ENCODE results near the gene CDH4.

The CDH4 gene

DNA sequence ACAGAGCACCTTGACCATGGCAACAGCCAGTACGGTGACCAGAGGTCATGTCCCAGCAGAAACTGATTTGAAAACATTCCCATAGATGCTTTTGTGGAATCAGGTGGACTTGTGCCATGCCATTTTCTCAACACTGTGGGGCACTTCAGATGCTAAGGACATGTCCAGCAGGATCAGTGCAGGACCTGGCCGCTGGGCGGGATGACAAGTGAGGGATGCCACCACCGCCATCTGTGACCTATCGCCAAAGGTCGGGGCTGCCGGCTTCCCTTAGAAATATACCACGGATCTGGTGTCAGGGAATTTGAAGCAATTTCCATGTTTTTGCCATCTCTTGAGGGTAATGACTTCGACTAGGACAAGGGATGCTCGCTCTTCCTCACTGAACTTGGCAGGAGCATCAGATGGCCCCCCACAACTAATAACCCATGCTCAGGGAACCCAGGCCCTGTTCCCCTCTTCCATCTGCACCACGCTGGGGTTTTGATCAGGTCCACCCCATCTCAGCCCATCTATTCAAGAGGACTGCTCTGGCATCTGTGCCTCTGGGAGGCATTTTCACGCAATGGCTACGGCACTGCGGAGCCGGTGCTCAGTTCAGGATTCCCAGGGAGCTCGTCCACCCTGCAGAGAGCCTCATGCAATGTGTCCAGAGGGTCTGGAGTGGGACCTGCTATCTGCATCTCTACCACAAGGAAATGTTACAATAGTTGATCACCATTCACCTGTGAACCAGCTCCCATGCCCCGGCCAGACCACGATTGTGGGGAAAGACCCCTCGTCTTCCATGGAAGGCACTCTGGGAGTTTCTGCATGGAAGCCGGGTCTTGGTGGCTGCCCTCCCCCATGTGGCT lies 511.1 kb downstream of the CDH4 start:
- no peak for DNase-seq

- DNase-seq = no peak
These were observed 511.8 kb downstream of the CDH4 start for GRCh38 chr20:61763740-61764400.

DNA sequence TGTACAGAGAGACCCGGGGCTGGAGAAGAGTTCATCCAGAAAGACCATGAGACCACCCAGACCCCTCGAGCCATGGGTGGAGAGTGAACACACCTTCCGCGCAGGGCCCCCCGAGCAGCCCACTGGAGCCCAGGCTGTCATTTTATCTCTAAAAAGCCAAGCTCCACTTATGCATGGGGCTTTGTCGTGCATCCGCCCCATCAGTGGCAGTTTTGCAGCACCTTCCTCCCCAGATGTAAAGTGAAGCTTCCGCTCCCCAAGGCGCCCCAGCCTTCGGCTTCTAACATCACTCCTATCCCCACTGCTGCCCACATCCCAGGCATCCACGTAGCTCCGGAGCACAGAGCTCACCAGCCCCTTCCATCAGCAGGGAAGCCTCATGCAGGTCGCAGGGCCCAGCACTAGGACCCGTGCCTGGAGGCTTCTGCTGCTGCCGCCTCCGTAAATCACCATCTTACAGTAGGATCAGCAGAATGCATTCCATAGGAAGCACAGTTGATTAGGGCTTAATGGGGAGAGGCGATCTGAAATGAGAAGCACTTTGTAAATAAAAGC lies 512.5 kb downstream of the CDH4 start:
- no peak for DNase-seq

DNA sequence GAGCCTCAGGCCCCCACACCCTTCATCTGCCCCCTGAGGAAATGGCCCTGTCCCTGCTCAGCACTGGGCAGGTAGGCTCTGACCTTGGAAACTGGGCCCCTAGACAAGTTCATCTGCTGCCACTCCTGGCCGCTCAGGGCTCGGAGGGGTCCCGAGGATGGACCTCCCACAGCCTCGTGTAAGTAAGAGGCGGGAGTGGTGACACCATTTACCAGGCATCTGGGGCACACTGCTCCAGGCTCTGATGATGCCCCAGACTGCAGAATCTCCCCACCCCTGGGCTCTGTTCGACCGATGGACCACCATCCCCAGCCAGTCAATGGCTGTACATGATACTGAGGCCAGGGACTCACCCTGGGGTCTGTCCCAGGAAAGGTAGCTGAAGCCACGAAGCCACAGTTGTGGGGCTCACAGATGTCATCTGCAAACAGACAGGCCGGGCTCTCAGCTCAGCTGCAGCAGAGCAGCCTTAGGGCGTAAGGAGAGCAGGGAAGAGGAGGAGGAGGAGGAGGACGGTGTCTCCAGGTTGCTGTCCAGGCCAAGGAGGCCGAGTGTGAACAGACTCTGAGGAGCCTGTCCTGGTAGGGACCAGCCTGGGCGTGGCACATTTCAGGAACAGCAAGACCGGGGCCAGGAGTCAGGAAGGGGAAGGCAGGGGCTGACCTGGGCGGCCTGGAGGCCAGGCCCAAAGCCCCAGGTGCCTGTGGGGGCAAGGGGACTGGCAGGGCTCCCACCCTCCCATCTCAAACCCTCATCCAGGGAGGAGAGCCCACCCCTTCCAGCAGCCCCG lies 513.2 kb downstream of the CDH4 start:
- no peak for DNase-seq

- no peak for DNase-seq
These were observed 514.0 kb downstream of the CDH4 start for GRCh38 chr20:61765871-61766654.

GRCh38 chr20:61766921-61767610 lies 515.0 kb downstream of the CDH4 start:
- no peak for DNase-seq

- no peak for DNase-seq
These were observed 515.9 kb downstream of the CDH4 start for GRCh38 chr20:61767761-61768494.

- DNase-seq = no peak
These were observed 516.7 kb downstream of the CDH4 start for GRCh38 chr20:61768571-61769285.

DNA sequence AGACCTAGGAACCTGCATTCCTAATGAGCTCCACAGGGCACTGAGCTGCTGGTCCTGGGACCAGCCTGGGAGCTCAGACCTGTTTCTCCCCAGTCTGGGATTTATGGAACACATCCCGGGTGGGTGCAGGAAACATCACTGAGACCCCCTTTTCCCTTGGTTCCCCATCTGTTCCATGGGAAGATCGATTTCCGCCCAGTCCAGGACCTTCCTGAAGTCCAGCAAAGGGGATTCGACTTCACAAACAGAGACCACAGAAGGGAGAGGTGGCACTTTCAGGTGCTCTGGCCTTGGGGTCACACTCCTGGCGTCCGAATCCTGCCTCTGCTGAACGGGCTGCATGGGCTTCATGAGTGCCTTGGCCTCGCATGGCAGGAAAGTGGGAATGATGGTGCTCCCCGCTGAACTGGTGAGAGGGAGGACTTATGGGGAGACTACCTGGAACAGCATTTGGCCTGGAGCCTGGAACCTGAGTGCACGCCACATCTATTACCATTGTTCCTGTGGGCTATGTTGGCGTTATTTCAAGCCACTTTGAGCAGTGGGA lies 517.3 kb downstream of the CDH4 start:
- DNase-seq = no peak

DNA sequence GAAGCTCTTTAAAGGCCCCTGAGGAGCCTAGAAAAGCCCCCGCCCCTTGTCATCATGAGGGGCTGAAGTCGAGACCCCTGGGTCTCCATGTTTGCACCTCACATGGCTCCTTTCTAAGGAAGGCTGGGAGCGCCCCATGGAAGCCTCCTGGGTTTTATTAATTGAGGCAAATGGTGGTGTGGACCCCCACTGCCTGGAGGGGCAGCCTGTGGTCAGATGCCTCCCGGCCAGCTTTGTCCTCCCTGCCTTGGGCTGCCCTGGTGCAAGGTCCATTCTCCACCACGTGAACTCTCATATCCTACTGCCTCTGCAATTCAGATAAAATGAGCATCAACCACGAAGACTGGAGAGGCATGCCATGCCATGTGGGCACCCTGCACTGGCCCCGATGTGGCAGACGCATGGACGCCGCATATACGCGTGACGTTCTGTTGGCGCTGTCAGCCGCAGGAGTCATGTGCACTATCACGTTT lies 518.1 kb downstream of the CDH4 start:
- no peak for DNase-seq

DNA sequence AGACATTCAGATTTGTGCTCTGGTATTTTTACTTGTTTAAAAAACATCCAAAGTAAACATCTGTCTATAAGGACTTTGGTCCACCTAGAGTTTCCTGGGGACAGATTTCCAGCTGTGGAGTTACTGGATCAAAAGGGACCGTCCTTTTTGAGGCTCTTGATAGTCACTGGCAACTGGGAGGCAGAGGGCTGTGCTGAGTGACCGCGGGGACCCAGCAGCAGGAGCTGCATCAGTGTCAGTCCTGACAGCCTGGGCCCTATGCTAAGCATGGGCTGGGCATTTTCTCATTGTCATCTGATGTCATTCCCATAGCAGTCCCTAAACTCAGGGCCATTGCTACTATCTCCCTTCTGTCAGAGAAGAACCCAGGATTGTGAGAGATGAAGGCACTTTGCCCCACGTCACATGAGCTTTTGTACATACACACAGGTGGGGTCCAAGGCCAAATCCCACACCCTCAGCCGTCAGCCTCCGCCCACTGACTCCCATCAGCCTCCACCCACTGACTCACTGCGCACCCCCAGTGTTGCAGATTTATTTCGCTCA lies 519.8 kb downstream of the CDH4 start:
- DNase-seq = no peak

- DNase-seq = no peak
These were observed 521.0 kb downstream of the CDH4 start for GRCh38 chr20:61772828-61773631.

DNA sequence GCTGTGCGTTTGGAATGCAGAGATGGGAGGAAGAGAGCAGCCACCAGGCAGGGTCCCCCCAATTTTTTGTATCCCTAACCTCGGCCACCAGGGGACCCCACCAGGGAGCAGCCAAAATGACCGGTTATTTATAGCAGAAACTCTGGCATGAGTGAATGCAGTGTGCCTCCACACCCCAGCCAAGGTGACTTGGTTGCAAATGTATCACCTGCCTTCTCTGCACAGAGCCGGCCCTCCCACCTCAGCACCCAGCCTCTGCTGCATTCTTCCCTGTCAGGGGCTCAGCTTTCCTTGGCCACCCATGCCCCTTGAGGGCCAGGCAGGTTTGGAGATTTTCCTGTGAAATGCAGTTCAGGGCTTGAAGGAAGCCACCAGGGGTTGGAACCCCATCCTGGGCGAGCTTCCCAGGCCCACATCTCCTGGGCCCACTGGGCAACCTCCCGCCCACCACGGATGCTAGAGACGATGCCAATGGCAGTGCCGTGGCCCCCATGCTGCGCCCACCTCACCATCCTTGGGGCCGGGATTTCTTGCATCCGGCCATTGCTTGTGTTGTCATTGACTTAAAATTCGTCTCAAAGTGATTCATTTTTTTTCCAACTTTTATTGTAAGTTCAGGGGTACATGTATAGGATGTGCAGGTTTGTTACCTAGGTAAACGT lies 522.0 kb downstream of the CDH4 start:
- DNase-seq = no peak

GRCh38 chr20:61775423-61775822 lies 523.4 kb downstream of the CDH4 start:
- no peak for DNase-seq

GRCh38 chr20:61776491-61777075 lies 524.5 kb downstream of the CDH4 start:
- no peak for DNase-seq

- no peak for DNase-seq
These were observed 525.9 kb downstream of the CDH4 start for GRCh38 chr20:61777773-61778494.

GRCh38 chr20:61778495-61778863 lies 526.4 kb downstream of the CDH4 start:
- DNase-seq = no peak

All from T-helper 9 cell (primary cell).